ENCODE data around the gene CEP85L. TPM values are rescaled to one million over a fixed set of nuclear protein-coding genes. Genes with fewer than 3 reads are reported as not detected.

CEP85L gene
- total RNA-seq, 1 experiment from 2014 or later, result 4.9 TPM

DNA sequence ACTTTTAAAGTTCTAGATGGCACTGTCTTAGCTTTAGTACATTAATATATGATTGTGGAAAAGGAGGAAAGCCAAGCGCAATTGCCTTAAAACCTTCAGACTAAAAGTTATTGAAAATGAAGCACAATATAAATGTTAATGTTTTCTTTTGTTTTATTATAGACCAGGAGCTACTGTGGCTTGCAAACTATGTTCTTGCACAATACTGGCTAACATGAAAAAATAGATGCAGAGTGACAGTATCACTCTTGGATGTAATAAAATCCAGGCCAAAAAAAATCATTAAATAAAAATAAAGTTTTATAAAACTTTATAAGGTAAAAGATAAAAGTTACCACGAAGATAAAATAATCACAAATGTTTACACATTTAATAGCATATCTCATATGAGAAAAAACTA lies 121.6 kb downstream of the CEP85L start:
- TF ChIP-seq SIN3A (IDR thresholded peaks at IDR 0.05; ENCODE audit: low read depth) (no peak), POLR2AphosphoS5 (IDR thresholded peaks at IDR 0.05; ENCODE audit: low read depth, low read length) (no peak), EZH2phosphoT487 (IDR thresholded peaks at IDR 0.05; ENCODE audit: borderline replicate concordance) (no peak), REST (IDR thresholded peaks at IDR 0.05; ENCODE audit: low read depth) (no peak), FOSL1 (IDR thresholded peaks at IDR 0.05; ENCODE audit: low read depth) (no peak), TCF7L2 (IDR thresholded peaks at IDR 0.05; ENCODE audit: borderline replicate concordance, extremely low read depth, insufficient read depth, insufficient read length) (no peak), ATF3 (IDR thresholded peaks at IDR 0.05) (no peak), EZH2 (IDR thresholded peaks at IDR 0.05) (no peak), EGR1 (IDR thresholded peaks at IDR 0.05; ENCODE audit: low read depth) (no peak), RAD21 (IDR thresholded peaks at IDR 0.05; ENCODE audit: low read depth) (no peak), ZFX (IDR thresholded peaks at IDR 0.05) (no peak), CEBPB (IDR thresholded peaks at IDR 0.05; ENCODE audit: low read depth) (no peak), ELF1 (IDR thresholded peaks at IDR 0.05; ENCODE audit: borderline replicate concordance, low read depth) (no peak), POLR2A (IDR thresholded peaks at IDR 0.05; ENCODE audit: borderline replicate concordance, extremely low read depth, insufficient read depth, insufficient read length) (no peak)
- Histone ChIP-seq H3K4me1 (ENCODE audit: control insufficient read depth in 1 of 2, insufficient read depth in 2 of 2, low read length in 2 of 2) (no peaks in the 10 kb centered on the region), H3K36me3 (ENCODE audit: control insufficient read depth in 1 of 2, insufficient read depth in 2 of 2, low read length in 2 of 2) (no peaks in the 10 kb centered on the region), H3K9me2 (ENCODE audit: insufficient read depth) (no peaks in the 10 kb centered on the region), H3K4me2 (ENCODE audit: low read length) (no peak overlapping the region), H3K27ac (ENCODE audit: low read depth, low read length) (no peak overlapping the region), H3K4me3 (replicated peaks in 1 of 2; ENCODE audit: low read depth in 1 of 2, low read length in 2 of 2) (no peak overlapping the region), H4K20me1 (ENCODE audit: insufficient read depth) (no peaks in the 10 kb centered on the region), H3K9me3 (ENCODE audit: control insufficient read depth in 1 of 2, insufficient read depth in 1 of 2, low read depth in 1 of 2, low read length in 2 of 2) (no peaks in the 10 kb centered on the region), H3K27me3 (ENCODE audit: insufficient read depth, low read length) (no peaks in the 10 kb centered on the region), H2AFZ (ENCODE audit: low read depth, low read length, poor library complexity, severe bottlenecking) (no peak overlapping the region), H3K9ac (ENCODE audit: low read length) (no peak overlapping the region), H3K79me2 (ENCODE audit: insufficient read depth, low read length) (no peaks in the 10 kb centered on the region)
- intact Hi-C loops (cut with micrococcal nuclease), result no loop called here
- DNase-seq (ENCODE audit: low read depth, low spot score), result no peak
- ChIA-PET POLR2A (no interaction called here), CTCF (no interaction called here), RAD21 (ENCODE audit: low non-redundant PET in 1 of 2, low total read pairs in 2 of 2, uncharacterized antibody in 2 of 2, unreplicated experiment in 2 of 2) (no interaction called here)
- BruUV-seq (replicated peaks), result no TSS peak
- ATAC-seq, result no peak

All from HCT116 (cell line).